Measurements from ENCODE around the gene RBM5. TPM values are rescaled to one million over a fixed set of nuclear protein-coding genes. Genes with fewer than 3 reads are reported as not detected.

RBM5 gene
- total RNA-seq, 4 donors from 2014 or later = 229 to 286 (median 260) TPM

GRCh38 chr3:50112462-50112861 is 23.7 kb downstream of the RBM5 start:
- no peak for TF ChIP-seq EP300 (IDR thresholded peaks at IDR 0.05)
- TF ChIP-seq POLR2A (IDR thresholded peaks at IDR 0.05) = no peak
- TF ChIP-seq CTCF (IDR thresholded peaks at IDR 0.05) = no peak
- H3K27ac ChIP-seq = no peak overlapping the region

GRCh38 chr3:50117120-50117519 is 28.4 kb downstream of the RBM5 start:
- Histone ChIP-seq H3K27ac (no peak overlapping the region), H3K27me3 (no peaks in the 10 kb centered on the region), H3K36me3 (peaks cover 11 to 94% (median 67%) of the 10 kb centered on the region in 3 donors), H3K9me3 (no peaks in the 10 kb centered on the region), H3K4me1 (peaks cover 0 to 9% (median 0%) of the 10 kb centered on the region in 4 donors), H3K4me3 (no peak overlapping the region)
- TF ChIP-seq CTCF (IDR thresholded peaks at IDR 0.05) = no peak
- TF ChIP-seq EP300 (IDR thresholded peaks at IDR 0.05) = no peak
- no peak for TF ChIP-seq POLR2A (IDR thresholded peaks at IDR 0.05)
- 87 to 92% methylated on average over 8 of the region's 8 CpGs for WGBS, 2 donors
- DNase-seq (ENCODE audit: low spot score in 2 of 2) = no peak

More at GRCh38 chr3:50112462-50112861, 23.7 kb downstream of the RBM5 start:
- no peaks in the 10 kb centered on the region for H3K9me3 ChIP-seq
- no peak overlapping the region for H3K4me3 ChIP-seq
- 89 to 92% methylated on average over 3 of the region's 3 CpGs for WGBS, 2 donors
- H3K36me3 ChIP-seq = peaks cover 17 to 100% (median 90%) of the 10 kb centered on the region in 3 donors
- DNase-seq (ENCODE audit: low spot score in 2 of 2) = no peak
- H3K4me1 ChIP-seq = no peaks in the 10 kb centered on the region
- H3K27me3 ChIP-seq = no peaks in the 10 kb centered on the region

DNA sequence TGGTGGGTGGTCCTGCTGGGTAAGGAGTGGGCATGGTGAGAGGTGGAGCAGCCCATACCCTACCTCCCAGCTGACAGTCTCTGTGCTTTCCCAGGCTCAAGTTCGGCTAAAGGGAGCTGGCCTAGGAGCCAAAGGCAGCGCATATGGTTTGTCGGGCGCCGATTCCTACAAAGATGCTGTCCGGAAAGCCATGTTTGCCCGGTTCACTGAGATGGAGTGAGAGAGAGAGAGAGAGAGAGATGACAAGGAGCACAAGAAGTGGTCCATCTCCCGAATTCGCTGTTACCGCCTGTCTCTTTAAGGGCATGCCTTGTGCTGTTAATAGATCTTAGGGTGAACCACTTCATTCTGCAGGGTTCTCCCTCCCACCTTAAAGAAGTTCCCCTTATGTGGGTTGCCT is 29.5 kb downstream of the RBM5 start:
- no peak for TF ChIP-seq POLR2A (IDR thresholded peaks at IDR 0.05)
- no peak for TF ChIP-seq EP300 (IDR thresholded peaks at IDR 0.05)
- no peak for TF ChIP-seq CTCF (IDR thresholded peaks at IDR 0.05)
- Histone ChIP-seq H3K27me3 (no peaks in the 10 kb centered on the region), H3K36me3 (peaks cover 11 to 83% (median 57%) of the 10 kb centered on the region in 3 donors), H3K27ac (no peak overlapping the region), H3K4me1 (peaks cover 0 to 19% (median 0%) of the 10 kb centered on the region in 4 donors), H3K4me3 (no peak overlapping the region), H3K9me3 (no peaks in the 10 kb centered on the region)
- 90 to 92% methylated on average over 10 of the region's 10 CpGs for WGBS, 2 donors
- DNase-seq (ENCODE audit: low spot score in 2 of 2) = no peak

DNA sequence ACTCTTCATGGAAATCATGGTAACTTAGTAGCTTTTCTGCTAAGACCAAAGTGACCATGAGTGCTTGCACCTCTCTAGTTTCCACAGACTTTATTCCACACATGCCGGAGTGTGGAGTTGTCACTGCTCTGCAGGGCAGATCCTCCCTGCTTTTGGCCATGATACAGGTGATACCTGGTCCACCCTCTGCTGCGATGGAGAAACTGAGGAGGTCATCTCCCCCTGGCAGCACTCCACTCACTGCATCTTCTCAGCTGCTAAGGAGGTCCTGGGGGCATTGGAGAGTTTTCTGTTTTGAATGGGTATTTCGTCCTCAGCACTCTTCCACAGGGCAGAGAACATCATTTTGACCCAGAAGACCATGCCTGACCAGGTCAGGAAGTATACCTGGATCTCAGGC is 31.1 kb downstream of the RBM5 start:
- Histone ChIP-seq H3K4me1 (peaks cover 0 to 35% (median 4%) of the 10 kb centered on the region in 4 donors), H3K4me3 (no peak overlapping the region), H3K27me3 (no peaks in the 10 kb centered on the region), H3K9me3 (no peaks in the 10 kb centered on the region), H3K27ac (no peak overlapping the region), H3K36me3 (peaks cover 9 to 68% (median 42%) of the 10 kb centered on the region in 3 donors)
- no peak for TF ChIP-seq CTCF (IDR thresholded peaks at IDR 0.05)
- no peak for TF ChIP-seq EP300 (IDR thresholded peaks at IDR 0.05)
- DNase-seq (ENCODE audit: low spot score in 2 of 2) = no peak
- WGBS, 2 donors = 78 to 87% methylated on average over 3 of the region's 3 CpGs

DNA sequence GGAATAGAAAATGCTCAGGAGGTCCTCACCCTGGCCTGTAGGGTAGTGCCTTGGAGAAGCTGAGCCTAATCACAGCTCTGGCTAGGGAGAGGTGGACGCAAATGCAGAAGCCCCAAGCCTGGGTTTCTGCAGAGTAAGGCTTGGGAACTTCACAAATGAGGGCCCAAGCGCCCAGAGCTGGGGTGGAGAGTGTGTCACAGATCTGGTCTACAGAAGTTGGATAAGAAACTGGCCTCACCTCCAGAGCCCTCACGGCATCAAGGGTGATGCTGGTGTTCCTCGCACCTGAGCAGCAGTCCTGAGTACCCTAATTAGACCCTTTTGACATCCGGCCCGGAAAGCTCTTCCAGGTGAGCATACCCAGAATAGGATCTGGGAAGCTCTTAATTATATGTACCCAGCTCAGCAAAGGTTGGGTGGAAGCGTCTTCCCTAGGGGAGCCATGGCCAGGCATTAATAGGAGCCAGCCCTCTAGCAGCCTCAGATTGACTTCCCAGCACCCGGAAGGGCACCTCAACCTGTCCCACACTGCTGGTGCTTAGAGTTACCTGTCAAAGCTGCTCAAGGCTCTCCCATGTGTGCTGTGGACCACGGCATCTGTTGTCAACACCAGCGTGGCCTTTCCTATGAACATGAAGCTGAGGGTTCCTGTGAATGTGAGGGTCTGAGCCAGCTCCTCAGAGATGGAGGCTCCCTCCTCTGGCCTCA is 31.8 kb downstream of the RBM5 start:
- no peak for DNase-seq (ENCODE audit: low spot score in 2 of 2)
- H3K4me1 ChIP-seq = peaks cover 0 to 42% (median 4%) of the 10 kb centered on the region in 4 donors
- H3K4me3 ChIP-seq = no peak overlapping the region
- peaks cover 4 to 60% (median 34%) of the 10 kb centered on the region in 3 donors for H3K36me3 ChIP-seq
- no peak overlapping the region for H3K27ac ChIP-seq
- WGBS, 2 donors = 76 to 85% methylated on average over 10 of the region's 10 CpGs
- TF ChIP-seq POLR2A (IDR thresholded peaks at IDR 0.05) (no peak), EP300 (IDR thresholded peaks at IDR 0.05) (no peak), CTCF (IDR thresholded peaks at IDR 0.05) (no peak)
- no peaks in the 10 kb centered on the region for H3K9me3 ChIP-seq
- H3K27me3 ChIP-seq = no peaks in the 10 kb centered on the region
